ENCODE data around the gene PCP4L1. TPM values are rescaled to one million over a fixed set of nuclear protein-coding genes. Genes with fewer than 3 reads are reported as not detected.

PCP4L1 gene
- total RNA-seq, 2 experiments from 2014 or later, result not detected

DNA sequence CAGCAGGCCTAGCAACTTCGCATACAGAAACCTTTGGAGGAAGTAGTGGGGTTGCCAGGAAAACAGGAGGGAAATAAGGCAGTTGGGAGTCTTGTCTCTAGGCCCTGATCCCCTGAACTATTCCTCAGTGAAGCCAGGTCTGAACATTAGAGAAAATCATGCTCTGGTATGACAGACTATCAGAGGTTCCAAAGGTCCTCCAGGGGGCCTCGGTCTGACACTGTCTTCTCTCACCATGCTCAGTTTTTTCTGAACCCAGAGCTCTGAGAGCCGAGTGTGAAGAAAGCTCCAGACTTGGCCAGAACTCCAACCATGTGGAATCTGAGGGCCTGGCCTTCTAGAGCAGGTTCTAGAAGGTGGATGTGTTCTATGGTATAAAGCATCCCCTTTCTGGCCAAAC is 28.6 kb upstream of the PCP4L1 start:
- no peaks in the 10 kb centered on the region for H3K9me3 Mint-ChIP-seq
- ATAC-seq (ENCODE audit: poor library complexity) (no peak), DNase-seq (no peak)
- peaks cover 29% of the 10 kb centered on the region for H3K36me3 Mint-ChIP-seq (ENCODE audit: low read depth)
- H3K27me3 Mint-ChIP-seq, result no peaks in the 10 kb centered on the region
- ChIA-PET CTCF (interaction anchor here (0.9 to 1.2 kb wide), 2 partner anchors 23 to 76 kb away, joined by 3 read pairs; no protein-coding TSS in a partner anchor), POLR2A (no interaction called here)
- peaks cover 32% of the 10 kb centered on the region for H3K4me1 ChIP-seq (ENCODE audit: insufficient read depth, low read length)
- H3K36me3 ChIP-seq (ENCODE audit: insufficient read depth, low read length), result peaks cover 23% of the 10 kb centered on the region
- H3K4me1 Mint-ChIP-seq (ENCODE audit: low read depth), result peaks cover 32% of the 10 kb centered on the region
- H3K27me3 ChIP-seq (ENCODE audit: control insufficient read depth in 1 of 2, insufficient read depth in 2 of 2, low read length in 2 of 2), result no peaks in the 10 kb centered on the region
- H3K27ac Mint-ChIP-seq, result no peak overlapping the region
- no peak overlapping the region for H3K4me3 ChIP-seq (ENCODE audit: low read length)
- no peak overlapping the region for H3K4me3 Mint-ChIP-seq
- no peaks in the 10 kb centered on the region for H3K9me3 ChIP-seq (ENCODE audit: control insufficient read depth in 1 of 2, insufficient read depth in 1 of 2, low read length in 2 of 2)
- intact Hi-C loops (cut with DNase I, micrococcal nuclease), result loop anchor here (2.0 to 10.0 kb wide), 3 partner anchors 61 to 515 kb away; partner anchors contain the start of gene DUSP12 (in 2 of the 2)
- TF ChIP-seq CTCF (IDR thresholded peaks at IDR 0.05), result no peak
- H3K27ac ChIP-seq (ENCODE audit: low read depth in 1 of 2, low read length in 2 of 2), result no peak overlapping the region

GRCh38 chr1:161230762-161231161 is 27.8 kb upstream of the PCP4L1 start:
- intact Hi-C loops (cut with DNase I, micrococcal nuclease), result no loop called here
- Mint-ChIP-seq H3K36me3 (ENCODE audit: low read depth) (peaks cover 29% of the 10 kb centered on the region), H3K27ac (no peak overlapping the region), H3K4me3 (no peak overlapping the region), H3K9me3 (no peaks in the 10 kb centered on the region), H3K27me3 (no peaks in the 10 kb centered on the region), H3K4me1 (ENCODE audit: low read depth) (peaks cover 25% of the 10 kb centered on the region)
- POLR2A ChIA-PET, result interaction anchor here (0.7 kb wide), 1 partner anchor 15 kb away, joined by 3 read pairs; no protein-coding TSS in a partner anchor
- H3K36me3 ChIP-seq (ENCODE audit: insufficient read depth, low read length), result peaks cover 23% of the 10 kb centered on the region
- no peak for ATAC-seq (ENCODE audit: poor library complexity)
- CTCF ChIA-PET, result interaction anchor here (0.9 to 2.2 kb wide), 4 partner anchors 24 to 137 kb away, joined by 3 to 8 read pairs (median 3); partner anchors contain the start of gene CFAP126
- no peaks in the 10 kb centered on the region for H3K27me3 ChIP-seq (ENCODE audit: control insufficient read depth in 1 of 2, insufficient read depth in 2 of 2, low read length in 2 of 2)
- peaks cover 24% of the 10 kb centered on the region for H3K4me1 ChIP-seq (ENCODE audit: insufficient read depth, low read length)
- no peak for DNase-seq
- no peak overlapping the region for H3K4me3 ChIP-seq (ENCODE audit: low read length)
- no peaks in the 10 kb centered on the region for H3K9me3 ChIP-seq (ENCODE audit: control insufficient read depth in 1 of 2, insufficient read depth in 1 of 2, low read length in 2 of 2)
- no peak overlapping the region for H3K27ac ChIP-seq (ENCODE audit: low read depth in 1 of 2, low read length in 2 of 2)
- no peak for TF ChIP-seq CTCF (IDR thresholded peaks at IDR 0.05)

GRCh38 chr1:161233102-161233501 is 25.4 kb upstream of the PCP4L1 start:
- intact Hi-C loops (cut with DNase I, micrococcal nuclease), result no loop called here
- Mint-ChIP-seq H3K4me3 (no peak overlapping the region), H3K36me3 (ENCODE audit: low read depth) (peaks cover 18% of the 10 kb centered on the region), H3K9me3 (no peaks in the 10 kb centered on the region), H3K27me3 (no peaks in the 10 kb centered on the region), H3K4me1 (ENCODE audit: low read depth) (peaks cover 3% of the 10 kb centered on the region), H3K27ac (no peak overlapping the region)
- ChIA-PET CTCF (no interaction called here), POLR2A (no interaction called here)
- H3K27ac ChIP-seq (ENCODE audit: low read depth in 1 of 2, low read length in 2 of 2), result no peak overlapping the region
- TF ChIP-seq CTCF (IDR thresholded peaks at IDR 0.05), result no peak
- peaks cover 1% of the 10 kb centered on the region for H3K4me1 ChIP-seq (ENCODE audit: insufficient read depth, low read length)
- peaks cover 21% of the 10 kb centered on the region for H3K36me3 ChIP-seq (ENCODE audit: insufficient read depth, low read length)
- ATAC-seq (ENCODE audit: poor library complexity) (no peak), DNase-seq (no peak)
- no peaks in the 10 kb centered on the region for H3K27me3 ChIP-seq (ENCODE audit: control insufficient read depth in 1 of 2, insufficient read depth in 2 of 2, low read length in 2 of 2)
- H3K9me3 ChIP-seq (ENCODE audit: control insufficient read depth in 1 of 2, insufficient read depth in 1 of 2, low read length in 2 of 2), result no peaks in the 10 kb centered on the region
- H3K4me3 ChIP-seq (ENCODE audit: low read length), result no peak overlapping the region
